ENCODE data around the gene JAKMIP2. TPM values are rescaled to one million over a fixed set of nuclear protein-coding genes. Genes with fewer than 3 reads are reported as not detected.
A peak's percentile ranks its signal among the peaks of the same experiment; 100 is the strongest.
"Not testable (repeated sequence)": the region's sequence is repeated elsewhere in the genome, so short reads cannot be mapped to it uniquely, and the experiment has no call there.

Gene JAKMIP2
- polyA plus RNA-seq, 1 experiment, result not detected

GRCh38 chr5:147557876-147558745 lies 224.4 kb downstream of the JAKMIP2 start:
- no peak for DNase-seq (ENCODE audit: low read depth)
- ChIA-PET CTCF (interaction anchor here (0.6 to 5.9 kb wide), 28 partner anchors 10 to 334 kb away, joined by 3 to 61 read pairs (median 4); partner anchors contain the start of genes DPYSL3 and JAKMIP2), POLR2A (no interaction called here)
- H3K36me3 ChIP-seq (ENCODE audit: control insufficient read depth, insufficient read depth, low read length), result no peaks in the 10 kb centered on the region
- no peaks in the 10 kb centered on the region for H3K27me3 ChIP-seq (ENCODE audit: control insufficient read depth, insufficient read depth, low read length)
- no peak for TF ChIP-seq CTCF (IDR thresholded peaks at IDR 0.05; ENCODE audit: insufficient read depth, low read depth, low read length)
- no peak overlapping the region for H3K4me3 ChIP-seq (ENCODE audit: low read depth, low read length)

GRCh38 chr5:147555176-147555575 lies 227.4 kb downstream of the JAKMIP2 start:
- TF ChIP-seq CTCF (IDR thresholded peaks at IDR 0.05; ENCODE audit: insufficient read depth, low read depth, low read length), result no peak
- CTCF ChIA-PET, result interaction anchor here (1.2 to 1.5 kb wide), 3 partner anchors 46 to 332 kb away, joined by 5 to 6 read pairs (median 6); partner anchors contain the start of gene DPYSL3
- no peaks in the 10 kb centered on the region for H3K27me3 ChIP-seq (ENCODE audit: control insufficient read depth, insufficient read depth, low read length)
- no peak for DNase-seq (ENCODE audit: low read depth)
- POLR2A ChIA-PET, result interaction anchor here (1.5 kb wide), 1 partner anchor 10 kb away, joined by 3 read pairs; no protein-coding TSS in a partner anchor
- no peaks in the 10 kb centered on the region for H3K36me3 ChIP-seq (ENCODE audit: control insufficient read depth, insufficient read depth, low read length)
- H3K4me3 ChIP-seq (ENCODE audit: low read depth, low read length), result no peak overlapping the region

GRCh38 chr5:147554261-147554817 lies 228.2 kb downstream of the JAKMIP2 start:
- peak; percentile 98 for DNase-seq (ENCODE audit: low read depth)
- Histone ChIP-seq H3K27me3 (ENCODE audit: control insufficient read depth, insufficient read depth, low read length) (no peaks in the 10 kb centered on the region), H3K36me3 (ENCODE audit: control insufficient read depth, insufficient read depth, low read length) (no peaks in the 10 kb centered on the region), H3K4me3 (ENCODE audit: low read depth, low read length) (no peak overlapping the region)
- CTCF ChIA-PET, result interaction anchor here (0.9 to 1.5 kb wide), 13 partner anchors 12 to 331 kb away, joined by 3 to 6 read pairs (median 3); partner anchors contain the start of gene DPYSL3
- no peak for TF ChIP-seq CTCF (IDR thresholded peaks at IDR 0.05; ENCODE audit: insufficient read depth, low read depth, low read length)
- POLR2A ChIA-PET, result interaction anchor here (1.5 kb wide), 1 partner anchor 11 kb away, joined by 3 read pairs; no protein-coding TSS in a partner anchor

- H3K4me3 ChIP-seq (ENCODE audit: low read depth, low read length); H3K27me3 ChIP-seq (ENCODE audit: control insufficient read depth, insufficient read depth, low read length); H3K36me3 ChIP-seq (ENCODE audit: control insufficient read depth, insufficient read depth, low read length); DNase-seq (ENCODE audit: low read depth): not testable (repeated sequence)
- POLR2A ChIA-PET, result interaction anchor here (1.5 kb wide), 1 partner anchor 12 kb away, joined by 3 read pairs; no protein-coding TSS in a partner anchor
- CTCF ChIA-PET, result interaction anchor here (0.9 to 1.5 kb wide), 13 partner anchors 11 to 330 kb away, joined by 3 to 6 read pairs (median 3); partner anchors contain the start of gene DPYSL3
Measured at GRCh38 chr5:147553817-147554216, 228.7 kb downstream of the JAKMIP2 start.

GRCh38 chr5:147552897-147553296 lies 229.6 kb downstream of the JAKMIP2 start:
- Histone ChIP-seq H3K4me3 (ENCODE audit: low read depth, low read length) (no peak overlapping the region), H3K36me3 (ENCODE audit: control insufficient read depth, insufficient read depth, low read length) (no peaks in the 10 kb centered on the region), H3K27me3 (ENCODE audit: control insufficient read depth, insufficient read depth, low read length) (no peaks in the 10 kb centered on the region)
- no peak for TF ChIP-seq CTCF (IDR thresholded peaks at IDR 0.05; ENCODE audit: insufficient read depth, low read depth, low read length)
- POLR2A ChIA-PET, result no interaction called here
- DNase-seq (ENCODE audit: low read depth), result no peak
- CTCF ChIA-PET, result interaction anchor here (1.5 kb wide), 1 partner anchor 14 kb away, joined by 3 read pairs; no protein-coding TSS in a partner anchor

Measured in BJ (cell line).